ENCODE results near the gene HNF1B.
"Not testable (repeated sequence)": the region's sequence is repeated elsewhere in the genome, so short reads cannot be mapped to it uniquely, and the experiment has no call there.

DNA sequence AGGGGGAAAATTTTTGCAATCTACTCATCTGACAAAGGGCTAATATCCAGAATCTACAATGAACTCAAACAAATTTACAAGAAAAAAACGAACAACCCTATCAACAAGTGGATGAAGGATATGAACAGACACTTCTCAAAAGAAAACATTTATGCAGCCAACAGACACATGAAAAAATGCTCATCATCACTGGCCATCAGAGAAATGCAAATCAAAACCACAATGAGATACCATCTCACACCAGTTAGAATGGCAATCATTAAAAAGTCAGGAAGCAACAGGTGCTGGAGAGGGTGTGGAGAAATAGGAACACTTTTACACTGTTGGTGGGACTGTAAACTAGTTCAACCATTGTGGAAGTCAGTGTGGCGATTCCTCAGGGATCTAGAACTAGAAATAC is 64.9 kb downstream of the HNF1B start:
- TF ChIP-seq EZH2 (IDR thresholded peaks at IDR 0.05); POLR2AphosphoS5 (IDR thresholded peaks at IDR 0.05; ENCODE audit: borderline replicate concordance, low read depth, low read length); FOXP2 (optimal IDR thresholded peaks at IDR 0.05; ENCODE audit: control extremely low read depth, extremely low read length, insufficient read depth): not testable (repeated sequence)
